ENCODE results near the gene ZBTB9. TPM values are rescaled to one million over a fixed set of nuclear protein-coding genes. Genes with fewer than 3 reads are reported as not detected.

Gene ZBTB9
- total RNA-seq, 1 donor from 2014 or later: 4.6 TPM

DNA sequence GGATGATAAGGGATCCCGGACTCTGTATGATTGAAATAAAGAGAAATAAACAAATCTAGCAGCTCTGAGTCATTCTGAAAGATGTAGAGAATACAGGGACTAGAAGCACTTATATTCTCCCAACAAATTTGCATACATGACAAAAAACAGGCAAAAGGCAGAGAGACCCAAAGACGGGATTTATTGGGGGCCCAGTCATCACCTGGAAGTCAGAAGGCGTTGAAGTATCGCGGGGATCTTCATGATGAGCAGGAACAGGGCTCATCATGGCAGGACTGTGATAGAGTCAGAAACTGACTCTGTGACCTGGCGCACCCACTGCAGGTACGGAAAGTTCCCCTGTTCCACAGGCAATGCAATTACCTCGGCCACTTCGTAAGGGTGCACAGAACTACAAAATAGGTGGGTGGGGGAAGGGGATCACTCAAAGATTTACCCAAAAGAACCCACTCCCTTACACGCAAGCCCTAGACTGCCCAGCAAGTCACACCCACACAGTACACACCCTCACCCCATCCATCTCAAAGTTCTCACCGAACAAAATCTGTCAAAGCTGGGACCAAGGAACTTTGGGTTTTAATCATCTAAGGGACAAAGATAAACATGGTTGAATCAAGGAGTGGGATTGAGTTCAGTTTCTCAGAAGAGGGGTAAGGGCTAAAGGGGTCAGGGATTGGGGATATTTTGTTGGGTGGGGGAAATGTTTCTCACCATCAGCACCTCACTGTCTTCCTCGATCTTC, 37.8 kb upstream of the ZBTB9 start:
- TF ChIP-seq, protein P1, sequence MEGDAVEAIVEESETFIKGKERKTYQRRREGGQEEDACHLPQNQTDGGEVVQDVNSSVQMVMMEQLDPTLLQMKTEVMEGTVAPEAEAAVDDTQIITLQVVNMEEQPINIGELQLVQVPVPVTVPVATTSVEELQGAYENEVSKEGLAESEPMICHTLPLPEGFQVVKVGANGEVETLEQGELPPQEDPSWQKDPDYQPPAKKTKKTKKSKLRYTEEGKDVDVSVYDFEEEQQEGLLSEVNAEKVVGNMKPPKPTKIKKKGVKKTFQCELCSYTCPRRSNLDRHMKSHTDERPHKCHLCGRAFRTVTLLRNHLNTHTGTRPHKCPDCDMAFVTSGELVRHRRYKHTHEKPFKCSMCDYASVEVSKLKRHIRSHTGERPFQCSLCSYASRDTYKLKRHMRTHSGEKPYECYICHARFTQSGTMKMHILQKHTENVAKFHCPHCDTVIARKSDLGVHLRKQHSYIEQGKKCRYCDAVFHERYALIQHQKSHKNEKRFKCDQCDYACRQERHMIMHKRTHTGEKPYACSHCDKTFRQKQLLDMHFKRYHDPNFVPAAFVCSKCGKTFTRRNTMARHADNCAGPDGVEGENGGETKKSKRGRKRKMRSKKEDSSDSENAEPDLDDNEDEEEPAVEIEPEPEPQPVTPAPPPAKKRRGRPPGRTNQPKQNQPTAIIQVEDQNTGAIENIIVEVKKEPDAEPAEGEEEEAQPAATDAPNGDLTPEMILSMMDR (conservative IDR thresholded peaks at IDR 0.05; ENCODE audit: low read depth, low read length): no peak
- H3K4me3 ChIP-seq (ENCODE audit: low read depth, low read length): peak overlapping the region; percentile 96
- DNase-seq (ENCODE audit: low read depth): no peak

DNA sequence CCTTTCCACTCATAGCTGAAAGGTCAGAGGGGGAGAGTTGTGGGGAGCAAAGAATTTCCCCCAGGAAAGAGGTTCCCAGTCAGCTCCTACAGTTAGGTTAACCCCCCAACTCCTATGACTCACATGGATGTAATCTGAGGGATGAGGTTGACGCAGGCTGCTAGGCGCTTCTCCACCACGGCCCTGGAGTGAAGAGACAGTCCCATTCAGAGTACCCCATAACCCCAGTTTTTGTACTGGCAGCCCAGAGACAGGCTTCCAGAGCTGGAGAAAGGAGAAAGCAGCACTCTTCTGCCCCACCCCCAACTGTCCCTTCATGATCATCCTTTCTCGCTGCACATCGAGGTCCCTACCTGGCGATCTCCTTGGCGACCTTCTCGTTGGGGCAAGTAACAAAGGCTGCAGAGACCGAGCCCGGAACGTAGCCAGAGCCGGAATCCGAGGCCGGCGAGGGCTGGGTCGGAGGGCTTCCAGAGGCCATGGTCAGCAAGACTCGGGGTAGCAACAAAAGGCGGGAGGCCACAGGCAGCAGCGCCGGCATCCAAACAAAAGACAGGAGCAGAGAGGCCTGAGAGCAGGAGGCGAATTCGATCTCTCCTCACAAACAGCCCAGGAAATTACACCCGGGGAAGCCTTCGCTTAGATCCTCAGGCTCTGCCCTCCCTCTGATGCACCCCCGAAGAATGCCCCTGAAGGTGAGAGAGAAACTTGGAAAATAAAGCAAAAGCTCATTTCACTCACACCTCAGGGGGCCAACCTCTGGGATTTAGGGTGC, 37.1 kb upstream of the ZBTB9 start:
- H3K4me3 ChIP-seq (ENCODE audit: low read depth, low read length): peak overlapping the region; percentile 96
- TF ChIP-seq, protein P1 (conservative IDR thresholded peaks at IDR 0.05; ENCODE audit: low read depth, low read length): no peak
- no peak for DNase-seq (ENCODE audit: low read depth)

DNA sequence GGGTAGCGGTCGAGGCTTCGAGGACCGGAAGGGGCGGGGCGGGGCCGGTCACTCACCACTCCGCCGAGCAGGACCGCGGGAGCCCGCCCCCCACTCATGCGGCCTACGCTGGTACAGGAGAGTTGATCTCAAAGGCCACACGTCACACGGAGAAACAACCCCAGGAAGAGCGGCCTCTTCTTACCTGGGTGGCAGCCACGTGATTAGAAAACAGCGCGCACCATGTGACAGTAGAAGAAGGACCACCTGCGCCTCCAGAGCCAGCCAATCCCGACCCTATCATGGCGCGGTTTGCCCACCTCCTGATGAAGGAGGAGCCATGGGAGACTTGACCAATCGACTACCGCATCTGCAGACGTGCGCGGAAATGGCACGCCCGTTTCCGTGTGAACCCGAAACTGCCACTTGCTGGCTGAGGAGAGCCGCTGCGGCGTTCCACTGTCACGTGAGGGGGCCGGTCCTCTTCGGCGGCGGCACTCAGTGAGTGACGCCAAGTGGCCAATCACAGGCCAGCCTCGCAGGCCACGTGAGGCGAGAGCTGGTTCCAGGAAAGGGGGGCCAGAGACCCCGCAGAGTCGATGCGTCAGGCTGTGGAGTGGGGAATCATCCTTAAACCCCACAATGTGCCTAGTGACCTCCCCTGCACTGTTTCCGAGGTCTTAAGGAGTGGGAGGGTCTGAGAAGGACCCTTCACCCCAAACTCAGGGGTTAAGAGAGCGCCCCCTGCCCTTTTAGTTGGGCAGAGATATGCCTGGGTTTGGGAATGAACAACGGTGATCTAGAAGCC, 36.3 kb upstream of the ZBTB9 start, which contains the start of gene CUTA:
TSS of gene CUTA (minus strand) at position 205 of the 787 bp plus-strand sequence. CDS start at position 98, 107 bp downstream.
- DNase-seq (ENCODE audit: low read depth): peak; percentile 95
- TF ChIP-seq, protein P1 (conservative IDR thresholded peaks at IDR 0.05; ENCODE audit: low read depth, low read length): peak; percentile 45
- H3K4me3 ChIP-seq (ENCODE audit: low read depth, low read length): peak within 1 kb of the TSS; percentile 96

DNA sequence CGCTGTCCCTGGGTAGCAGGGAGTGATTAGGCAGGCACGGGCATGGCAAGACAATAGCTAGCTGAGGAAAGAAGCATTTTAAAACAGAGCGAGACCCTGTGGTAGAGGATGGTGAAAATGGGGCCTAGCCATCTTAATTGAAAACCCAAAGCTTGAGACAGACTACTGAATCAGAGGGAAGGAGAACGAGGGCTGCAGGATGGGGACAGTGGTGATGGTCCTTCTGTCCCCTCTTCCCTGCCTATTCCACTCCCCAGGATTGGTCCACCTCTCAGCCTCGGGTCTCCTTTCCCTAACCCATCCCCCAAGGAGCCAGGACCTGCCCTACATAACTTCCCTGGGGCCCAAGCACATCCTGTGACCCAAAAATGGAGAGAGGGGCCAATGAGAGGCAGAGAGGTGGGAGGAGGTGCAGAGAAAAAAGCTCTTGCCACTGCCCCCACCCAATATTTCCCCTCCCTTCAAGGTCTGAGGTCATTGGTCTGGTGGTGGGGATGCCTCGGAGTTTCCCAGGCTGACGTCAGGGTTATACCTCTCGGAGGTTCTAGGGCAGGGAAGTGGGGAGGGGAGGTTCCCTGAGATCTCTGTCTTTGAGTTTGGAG, 35.6 kb upstream of the ZBTB9 start:
- TF ChIP-seq, protein P1 (conservative IDR thresholded peaks at IDR 0.05; ENCODE audit: low read depth, low read length): no peak
- peak overlapping the region; percentile 49 for H3K4me3 ChIP-seq (ENCODE audit: low read depth, low read length)
- no peak for DNase-seq (ENCODE audit: low read depth)

DNA sequence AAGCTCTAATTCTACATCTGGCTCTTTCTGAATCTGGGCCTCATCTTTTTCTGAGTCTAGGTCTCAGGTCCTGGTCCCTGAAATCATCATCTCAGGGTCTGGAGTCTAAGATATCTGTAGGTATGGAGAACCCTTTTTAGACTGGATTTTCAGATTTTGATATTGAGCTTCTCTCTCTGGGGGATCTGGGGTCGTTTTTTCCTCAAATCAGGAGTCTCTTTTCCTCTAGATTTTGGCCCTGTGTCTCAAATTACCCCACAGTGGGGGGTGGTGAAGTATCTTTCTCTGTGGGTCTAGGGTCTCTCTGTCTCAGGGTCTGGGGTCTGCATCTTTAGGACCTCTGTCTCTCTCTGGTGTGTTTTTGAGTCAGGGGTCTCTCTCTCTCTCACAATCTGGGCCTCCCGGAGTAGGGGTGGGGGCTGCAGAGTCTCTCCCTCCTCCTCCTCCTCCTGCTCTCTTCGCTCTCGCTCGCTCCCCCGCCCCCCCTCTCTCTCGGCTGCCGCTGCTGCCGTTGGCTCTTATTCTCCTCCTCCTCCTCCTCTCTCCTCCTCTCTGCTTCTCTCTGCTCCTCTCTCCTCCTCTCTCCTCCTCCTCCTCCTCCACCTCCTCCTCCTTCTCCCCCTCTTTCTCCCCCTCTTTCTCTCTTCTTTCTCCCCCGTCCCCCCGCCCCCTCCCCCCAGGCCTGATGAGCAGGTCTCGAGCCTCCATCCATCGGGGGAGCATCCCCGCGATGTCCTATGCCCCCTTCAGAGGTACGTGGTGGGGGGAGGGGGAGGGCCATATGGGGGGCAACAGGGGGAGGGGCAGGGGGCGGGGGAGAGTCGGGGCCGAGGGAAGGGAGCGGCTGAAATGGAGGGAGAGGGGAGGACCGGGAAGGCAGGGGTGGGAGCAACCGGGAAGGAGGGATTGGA, 34.5 kb upstream of the ZBTB9 start, which contains the start of gene SYNGAP1:
TSS of gene SYNGAP1 (plus strand) at position 486 of the 911 bp plus-strand sequence. CDS start at position 686, 200 bp downstream.
- peak within 1 kb of the TSS; percentile 49 for H3K4me3 ChIP-seq (ENCODE audit: low read depth, low read length)
- DNase-seq (ENCODE audit: low read depth): no peak
- TF ChIP-seq, protein P1 (conservative IDR thresholded peaks at IDR 0.05; ENCODE audit: low read depth, low read length): no peak
